Bronchial epithelial cell (primary cell): ENCODE results near the gene THOC6. TPM values are rescaled to one million over a fixed set of nuclear protein-coding genes. Genes with fewer than 3 reads are reported as not detected.

Experiments used
- DNase-seq: peaks from one replicate; pipeline ENCODE4 v3.0.0-alpha.2; 2010; ENCODE audit warnings: low read depth
- FAIRE-seq: peaks from 2 replicates; lab custom pipeline; 2011; peaks lifted over from hg19 to GRCh38; lab: Jason Lieb, UNC
- H3K27me3 ChIP-seq: 2 replicates; pipeline ENCODE4 v1.5.1; 2011; ENCODE audit warnings: low read length; ENCODE audit not compliant: control insufficient read depth, insufficient read depth
- H3K36me3 ChIP-seq: 2 replicates; pipeline ENCODE4 v1.5.1; 2011; ENCODE audit warnings: low read length; ENCODE audit not compliant: control insufficient read depth, insufficient read depth
- H3K4me3 ChIP-seq: 2 replicates; pipeline ENCODE4 v1.5.1; 2011; ENCODE audit warnings: mild to moderate bottlenecking, low read depth, low read length, control low read depth
- total RNA-seq: library from RNA; depleted of rRNA; stranded (reverse); fragments of >200 nt; gene quantifications from 2 replicates; pipeline ENCODE4 v1.2.1, GENCODE V29; 2014
- TF ChIP-seq, protein P1 (sequence below): IDR thresholded peaks from 2 replicates; pipeline ENCODE4 v1.5.1; 2011; ENCODE audit warnings: mild to moderate bottlenecking, moderate library complexity, low read length, control low read depth, inconsistent platforms; ENCODE audit not compliant: insufficient read depth, severe bottlenecking

THOC6 gene
- total RNA-seq, 1 donor from 2014 or later: 28.4 TPM

DNA sequence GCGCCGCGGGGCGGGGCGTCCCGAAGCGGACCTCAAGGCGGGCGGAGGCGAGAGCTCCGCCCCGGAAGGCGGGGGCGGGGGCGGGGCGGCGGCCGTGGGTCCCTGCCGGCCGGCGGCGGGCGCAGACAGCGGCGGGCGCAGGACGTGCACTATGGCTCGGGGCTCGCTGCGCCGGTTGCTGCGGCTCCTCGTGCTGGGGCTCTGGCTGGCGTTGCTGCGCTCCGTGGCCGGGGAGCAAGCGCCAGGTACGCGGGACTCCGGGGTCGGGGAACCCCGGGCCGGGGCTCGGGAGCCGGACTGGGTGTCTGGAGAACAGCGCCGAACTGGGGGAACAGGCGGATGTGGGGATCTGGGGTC lies 3.6 kb upstream of the THOC6 start, which contains the start of gene TNFRSF12A:
TNFRSF12A (plus strand) TSS at position 122 of the 357 bp plus-strand sequence; CDS start at position 152, 30 bp downstream.
- TF ChIP-seq, protein P1, sequence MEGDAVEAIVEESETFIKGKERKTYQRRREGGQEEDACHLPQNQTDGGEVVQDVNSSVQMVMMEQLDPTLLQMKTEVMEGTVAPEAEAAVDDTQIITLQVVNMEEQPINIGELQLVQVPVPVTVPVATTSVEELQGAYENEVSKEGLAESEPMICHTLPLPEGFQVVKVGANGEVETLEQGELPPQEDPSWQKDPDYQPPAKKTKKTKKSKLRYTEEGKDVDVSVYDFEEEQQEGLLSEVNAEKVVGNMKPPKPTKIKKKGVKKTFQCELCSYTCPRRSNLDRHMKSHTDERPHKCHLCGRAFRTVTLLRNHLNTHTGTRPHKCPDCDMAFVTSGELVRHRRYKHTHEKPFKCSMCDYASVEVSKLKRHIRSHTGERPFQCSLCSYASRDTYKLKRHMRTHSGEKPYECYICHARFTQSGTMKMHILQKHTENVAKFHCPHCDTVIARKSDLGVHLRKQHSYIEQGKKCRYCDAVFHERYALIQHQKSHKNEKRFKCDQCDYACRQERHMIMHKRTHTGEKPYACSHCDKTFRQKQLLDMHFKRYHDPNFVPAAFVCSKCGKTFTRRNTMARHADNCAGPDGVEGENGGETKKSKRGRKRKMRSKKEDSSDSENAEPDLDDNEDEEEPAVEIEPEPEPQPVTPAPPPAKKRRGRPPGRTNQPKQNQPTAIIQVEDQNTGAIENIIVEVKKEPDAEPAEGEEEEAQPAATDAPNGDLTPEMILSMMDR: peak; percentile 8
- peak within 1 kb of the TSS; percentile 97 for H3K4me3 ChIP-seq
- DNase-seq (peak; percentile 56), FAIRE-seq (no peak)
- peaks cover 10% of the 10 kb centered on the region for H3K36me3 ChIP-seq
- H3K27me3 ChIP-seq: no peaks in the 10 kb centered on the region

- no peak for FAIRE-seq
- H3K27me3 ChIP-seq: no peaks in the 10 kb centered on the region
- H3K36me3 ChIP-seq: peaks cover 15% of the 10 kb centered on the region
- DNase-seq: peak; percentile 72
- peak overlapping the region; percentile 97 for H3K4me3 ChIP-seq
- TF ChIP-seq, protein P1: no peak
Observed at GRCh38 chr16:3020604-3021448, 3.0 kb upstream of the THOC6 start.

DNA sequence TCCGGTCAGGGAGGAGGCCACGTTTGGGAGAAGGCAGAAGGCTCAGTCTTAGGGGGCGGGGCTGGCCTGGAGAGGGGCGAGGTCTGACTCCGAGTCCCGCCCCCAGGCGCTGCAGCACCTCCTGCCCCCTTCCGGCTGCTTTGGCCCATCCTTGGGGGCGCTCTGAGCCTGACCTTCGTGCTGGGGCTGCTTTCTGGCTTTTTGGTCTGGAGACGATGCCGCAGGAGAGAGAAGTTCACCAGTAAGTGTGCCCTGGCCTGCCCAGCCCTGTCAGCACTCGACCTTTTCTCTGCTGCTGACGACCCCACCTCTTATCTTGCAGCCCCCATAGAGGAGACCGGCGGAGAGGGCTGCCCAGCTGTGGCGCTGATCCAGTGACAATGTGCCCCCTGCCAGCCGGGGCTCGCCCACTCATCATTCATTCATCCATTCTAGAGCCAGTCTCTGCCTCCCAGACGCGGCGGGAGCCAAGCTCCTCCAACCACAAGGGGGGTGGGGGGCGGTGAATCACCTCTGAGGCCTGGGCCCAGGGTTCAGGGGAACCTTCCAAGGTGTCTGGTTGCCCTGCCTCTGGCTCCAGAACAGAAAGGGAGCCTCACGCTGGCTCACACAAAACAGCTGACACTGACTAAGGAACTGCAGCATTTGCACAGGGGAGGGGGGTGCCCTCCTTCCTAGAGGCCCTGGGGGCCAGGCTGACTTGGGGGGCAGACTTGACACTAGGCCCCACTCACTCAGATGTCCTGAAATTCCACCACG lies 2.2 kb upstream of the THOC6 start:
- Histone ChIP-seq H3K36me3 (peaks cover 20% of the 10 kb centered on the region), H3K27me3 (no peaks in the 10 kb centered on the region), H3K4me3 (peak overlapping the region; percentile 97)
- DNase-seq (peak; percentile 91), FAIRE-seq (no peak)
- TF ChIP-seq, protein P1: peak; percentile 48

GRCh38 chr16:3022208-3022683 lies 1.6 kb upstream of the THOC6 start:
- peak overlapping the region; percentile 97 for H3K4me3 ChIP-seq
- FAIRE-seq (no peak), DNase-seq (peak; percentile 90)
- H3K27me3 ChIP-seq: no peaks in the 10 kb centered on the region
- H3K36me3 ChIP-seq: peaks cover 25% of the 10 kb centered on the region
- TF ChIP-seq, protein P1: no peak

GRCh38 chr16:3022684-3023414 lies 986 bp upstream of the THOC6 start:
- H3K27me3 ChIP-seq: no peaks in the 10 kb centered on the region
- H3K4me3 ChIP-seq: peak overlapping the region; percentile 52
- FAIRE-seq: no peak
- H3K36me3 ChIP-seq: peaks cover 27% of the 10 kb centered on the region
- DNase-seq: no peak
- TF ChIP-seq, protein P1: no peak
